ENCODE data around the gene DAD1.

The DAD1 gene

GRCh38 chr14:22580625-22581024 lies 8.4 kb downstream of the DAD1 start:
- H3K36me3 ChIP-seq (ENCODE audit: control insufficient read depth, insufficient read depth, low read length): peaks cover 4% of the 10 kb centered on the region

DNA sequence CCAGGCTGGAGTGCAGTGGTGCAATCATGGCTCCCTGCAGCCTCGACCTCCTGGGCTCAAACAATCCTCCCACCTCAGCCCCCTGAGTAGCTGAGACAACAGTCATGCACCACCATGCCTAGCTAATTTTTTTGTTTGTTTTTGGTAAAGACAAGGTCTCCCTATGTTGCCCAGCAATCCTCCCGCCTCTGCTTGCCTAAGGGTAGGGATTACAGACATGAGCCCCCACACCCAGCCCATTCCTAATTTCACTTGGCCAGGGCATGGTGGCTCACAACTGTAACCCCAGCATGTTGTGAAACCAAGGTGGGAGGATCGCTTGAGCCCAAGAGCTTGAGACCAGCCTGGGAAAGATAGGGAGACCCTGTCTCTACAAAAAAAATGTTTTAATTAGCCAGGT lies 9.1 kb downstream of the DAD1 start:
- peaks cover 4% of the 10 kb centered on the region for H3K36me3 ChIP-seq (ENCODE audit: control insufficient read depth, insufficient read depth, low read length)
- no peak for DNase-seq (ENCODE audit: extremely low read depth, insufficient read length)
- no peak overlapping the region for H3K4me3 ChIP-seq (replicated peaks; ENCODE audit: low read depth, low read length)
- no peak for TF ChIP-seq CTCF (IDR thresholded peaks at IDR 0.05; ENCODE audit: insufficient read depth, low read length, poor library complexity, severe bottlenecking)
- no peaks in the 10 kb centered on the region for H3K27me3 ChIP-seq (replicated peaks; ENCODE audit: control insufficient read depth, insufficient read depth, low read length)

More at GRCh38 chr14:22580625-22581024, 8.4 kb downstream of the DAD1 start:
- no peaks in the 10 kb centered on the region for H3K27me3 ChIP-seq (replicated peaks; ENCODE audit: control insufficient read depth, insufficient read depth, low read length)
- DNase-seq (ENCODE audit: extremely low read depth, insufficient read length): no peak
- H3K4me3 ChIP-seq (replicated peaks; ENCODE audit: low read depth, low read length): no peak overlapping the region
- no peak for TF ChIP-seq CTCF (IDR thresholded peaks at IDR 0.05; ENCODE audit: insufficient read depth, low read length, poor library complexity, severe bottlenecking)

GRCh38 chr14:22579236-22579635 lies 9.8 kb downstream of the DAD1 start:
- TF ChIP-seq CTCF (IDR thresholded peaks at IDR 0.05; ENCODE audit: insufficient read depth, low read length, poor library complexity, severe bottlenecking): no peak
- Histone ChIP-seq H3K4me3 (replicated peaks; ENCODE audit: low read depth, low read length) (no peak overlapping the region), H3K27me3 (replicated peaks; ENCODE audit: control insufficient read depth, insufficient read depth, low read length) (no peaks in the 10 kb centered on the region), H3K36me3 (ENCODE audit: control insufficient read depth, insufficient read depth, low read length) (peaks cover 4% of the 10 kb centered on the region)
- DNase-seq (ENCODE audit: extremely low read depth, insufficient read length): no peak

GRCh38 chr14:22577334-22577908 lies 11.6 kb downstream of the DAD1 start:
- Histone ChIP-seq H3K36me3 (ENCODE audit: control insufficient read depth, insufficient read depth, low read length) (peaks cover 8% of the 10 kb centered on the region), H3K27me3 (replicated peaks; ENCODE audit: control insufficient read depth, insufficient read depth, low read length) (no peaks in the 10 kb centered on the region), H3K4me3 (replicated peaks; ENCODE audit: low read depth, low read length) (no peak overlapping the region)
- TF ChIP-seq CTCF (IDR thresholded peaks at IDR 0.05; ENCODE audit: insufficient read depth, low read length, poor library complexity, severe bottlenecking): no peak
- DNase-seq (ENCODE audit: extremely low read depth, insufficient read length): no peak

DNA sequence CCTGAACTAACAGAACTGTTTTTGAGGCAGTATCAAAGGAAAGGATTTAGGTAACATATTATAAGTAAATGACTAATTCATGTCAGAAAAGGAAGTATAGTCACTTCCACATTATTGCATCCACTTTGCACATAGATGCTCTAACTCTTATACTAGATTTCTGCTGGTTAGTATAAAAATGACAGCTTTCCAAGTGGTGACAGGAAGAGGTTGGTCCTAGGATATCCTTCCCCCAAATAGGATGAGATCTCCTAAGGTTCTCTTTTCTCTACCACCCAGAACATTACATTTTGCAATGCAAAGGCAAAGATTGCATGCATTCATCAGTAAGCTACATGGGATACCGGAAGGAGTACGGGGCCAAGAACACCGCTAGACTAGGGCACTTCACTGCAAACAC lies 15.2 kb downstream of the DAD1 start:
- no peak for DNase-seq (ENCODE audit: extremely low read depth, insufficient read length)
- no peak overlapping the region for H3K4me3 ChIP-seq (replicated peaks; ENCODE audit: low read depth, low read length)
- no peaks in the 10 kb centered on the region for H3K27me3 ChIP-seq (replicated peaks; ENCODE audit: control insufficient read depth, insufficient read depth, low read length)
- TF ChIP-seq CTCF (IDR thresholded peaks at IDR 0.05; ENCODE audit: insufficient read depth, low read length, poor library complexity, severe bottlenecking): no peak
- peaks cover 7% of the 10 kb centered on the region for H3K36me3 ChIP-seq (ENCODE audit: control insufficient read depth, insufficient read depth, low read length)

DNA sequence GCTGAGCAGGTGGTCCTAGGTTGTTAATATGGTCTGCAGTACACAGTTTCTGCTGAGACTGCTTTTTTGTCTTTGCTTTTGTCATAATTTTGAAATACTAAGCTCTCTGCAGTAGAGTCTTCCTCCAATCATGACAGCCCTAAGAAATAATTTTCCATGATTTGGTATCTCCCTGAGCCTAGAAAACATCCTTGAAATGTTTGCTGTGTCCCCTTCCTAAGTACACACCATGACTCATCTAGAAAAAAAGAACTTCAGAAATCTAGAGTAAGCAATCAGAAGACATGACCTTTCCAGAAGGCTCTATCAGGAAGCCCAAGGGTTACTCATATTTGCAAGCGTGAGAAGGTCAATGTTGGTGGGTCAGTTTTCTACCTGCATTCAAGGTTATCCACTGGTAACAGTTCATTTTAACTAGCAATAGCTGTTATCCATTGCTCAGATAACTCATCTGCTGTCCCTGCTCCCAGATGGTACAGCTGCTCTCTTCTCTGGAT lies 16.4 kb downstream of the DAD1 start:
- H3K36me3 ChIP-seq (ENCODE audit: control insufficient read depth, insufficient read depth, low read length): peaks cover 7% of the 10 kb centered on the region

More for the DNA sequence above, 16.4 kb downstream of the DAD1 start:
- no peaks in the 10 kb centered on the region for H3K27me3 ChIP-seq (replicated peaks; ENCODE audit: control insufficient read depth, insufficient read depth, low read length)
- H3K4me3 ChIP-seq (replicated peaks; ENCODE audit: low read depth, low read length): no peak overlapping the region
- DNase-seq (ENCODE audit: extremely low read depth, insufficient read length): no peak
- TF ChIP-seq CTCF (IDR thresholded peaks at IDR 0.05; ENCODE audit: insufficient read depth, low read length, poor library complexity, severe bottlenecking): no peak
